SHP77 treated with DMSO at 0.1 percent for 48 hours (cell line): Measurements from ENCODE around the gene CIB2.

Experiments
- DNase-seq: peaks from one replicate; lab custom pipeline; 2025; lab: John Stamatoyannopoulos, UW

The CIB2 gene

GRCh38 chr15:78107471-78107870 is 23.8 kb downstream of the CIB2 start:
- no peak for DNase-seq

GRCh38 chr15:78105476-78106241 is 25.6 kb downstream of the CIB2 start:
- no peak for DNase-seq

- DNase-seq, result no peak
Measured at GRCh38 chr15:78104566-78105475, 26.4 kb downstream of the CIB2 start.

GRCh38 chr15:78104119-78104479 is 27.1 kb downstream of the CIB2 start:
- DNase-seq, result no peak

GRCh38 chr15:78103406-78104118 is 27.7 kb downstream of the CIB2 start:
- no peak for DNase-seq

GRCh38 chr15:78102741-78103140 is 28.5 kb downstream of the CIB2 start:
- no peak for DNase-seq

GRCh38 chr15:78102211-78102610 is 29.0 kb downstream of the CIB2 start:
- no peak for DNase-seq

GRCh38 chr15:78101423-78102105 is 29.7 kb downstream of the CIB2 start:
- DNase-seq, result no peak

- no peak for DNase-seq
Measured at GRCh38 chr15:78100886-78101285, 30.4 kb downstream of the CIB2 start.

GRCh38 chr15:78098131-78098755 is 33.0 kb downstream of the CIB2 start:
- no peak for DNase-seq

- DNase-seq, result no peak
Measured at GRCh38 chr15:78097667-78098066, 33.6 kb downstream of the CIB2 start.

GRCh38 chr15:78093242-78094020 is 37.8 kb downstream of the CIB2 start:
- no peak for DNase-seq

GRCh38 chr15:78092261-78093041 is 38.8 kb downstream of the CIB2 start, which contains the start of gene SH2D7:
SH2D7 (plus strand) TSS chr15:78092561; CDS start chr15:78092585, 24 bp downstream.
- DNase-seq, result no peak

GRCh38 chr15:78090422-78091063 is 40.7 kb downstream of the CIB2 start:
- DNase-seq, result no peak

GRCh38 chr15:78088773-78089080 is 42.5 kb downstream of the CIB2 start:
- no peak for DNase-seq

GRCh38 chr15:78087951-78088772 is 43.1 kb downstream of the CIB2 start:
- no peak for DNase-seq

GRCh38 chr15:78085928-78086327 is 45.3 kb downstream of the CIB2 start:
- DNase-seq, result no peak

GRCh38 chr15:78084449-78084750 is 46.8 kb downstream of the CIB2 start:
- DNase-seq, result no peak
